Measurements from ENCODE around the gene TIAM1. TPM values are rescaled to one million over a fixed set of nuclear protein-coding genes. Genes with fewer than 3 reads are reported as not detected.

The TIAM1 gene
- total RNA-seq, 2 donors from 2014 or later = 23.4 to 63.4 TPM

DNA sequence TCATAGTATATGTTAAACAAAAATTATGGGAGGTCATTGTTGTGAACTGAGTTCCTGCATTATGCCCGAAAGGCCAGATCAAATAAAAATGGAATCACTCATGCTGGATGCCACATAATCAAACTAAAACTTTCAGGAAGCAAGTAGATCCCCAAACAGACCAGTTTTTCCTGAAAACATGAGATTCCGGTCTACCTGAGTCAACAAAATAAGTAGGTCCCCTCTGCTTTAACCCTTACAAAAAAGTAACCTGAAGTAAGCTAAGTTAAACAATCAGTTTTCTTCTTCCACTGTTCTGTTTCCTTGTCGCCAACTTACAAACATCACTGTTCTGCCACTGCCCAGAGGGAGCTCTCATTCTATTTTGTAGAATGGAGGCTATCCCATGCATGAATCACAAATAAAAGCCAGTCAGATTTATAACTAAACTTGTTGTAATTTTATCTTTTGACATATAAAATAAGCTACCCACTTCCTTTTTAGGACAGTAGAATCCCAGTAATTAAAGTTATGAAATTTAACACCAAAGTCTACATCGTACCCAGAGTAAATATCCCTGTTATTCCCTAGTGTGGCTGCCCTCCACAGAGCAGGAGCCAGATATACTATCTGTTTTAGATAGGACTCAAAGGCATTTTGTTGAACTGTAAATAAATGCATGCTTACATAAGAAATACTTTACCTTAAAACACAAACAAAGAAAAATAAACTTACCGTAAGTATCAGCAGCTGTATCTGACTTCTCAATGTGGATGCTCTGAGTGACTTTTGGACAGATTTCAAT lies 149.4 kb downstream of the TIAM1 start:
- peaks cover 70% of the 10 kb centered on the region for H3K36me3 Mint-ChIP-seq (ENCODE audit: low read depth)
- peaks cover 33% of the 10 kb centered on the region for H3K4me1 Mint-ChIP-seq
- H3K27me3 Mint-ChIP-seq = no peaks in the 10 kb centered on the region
- H3K27ac Mint-ChIP-seq = peak overlapping the region; percentile 83
- H3K9me3 Mint-ChIP-seq = no peaks in the 10 kb centered on the region
- ATAC-seq (replicated peaks) = no peak
- H3K4me3 Mint-ChIP-seq = peak overlapping the region; percentile 68

DNA sequence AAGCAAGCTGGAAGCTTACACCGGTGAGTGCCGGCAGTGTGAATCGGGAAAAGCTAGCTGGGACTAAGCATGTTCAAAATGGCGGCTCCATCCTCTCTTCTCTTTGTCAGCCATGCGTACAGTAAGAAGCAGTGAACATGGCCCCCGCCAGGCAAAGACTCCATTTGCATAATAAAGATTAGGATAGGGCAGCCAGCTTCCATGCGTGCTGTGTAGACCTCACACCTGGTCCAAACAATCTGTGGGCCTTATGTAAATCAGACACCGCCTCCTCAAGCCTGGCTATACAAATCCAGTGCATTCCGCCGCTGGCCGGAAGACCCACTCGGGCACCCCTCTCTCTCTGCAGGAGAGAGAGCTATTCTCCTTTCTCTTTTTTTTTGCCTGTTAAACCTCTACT lies 150.3 kb downstream of the TIAM1 start:
- H3K27ac Mint-ChIP-seq = peak overlapping the region; percentile 46
- no peak for ATAC-seq (replicated peaks)
- no peaks in the 10 kb centered on the region for H3K9me3 Mint-ChIP-seq
- H3K27me3 Mint-ChIP-seq = no peaks in the 10 kb centered on the region
- peaks cover 71% of the 10 kb centered on the region for H3K36me3 Mint-ChIP-seq (ENCODE audit: low read depth)
- H3K4me1 Mint-ChIP-seq = peaks cover 34% of the 10 kb centered on the region
- peak overlapping the region; percentile 68 for H3K4me3 Mint-ChIP-seq

DNA sequence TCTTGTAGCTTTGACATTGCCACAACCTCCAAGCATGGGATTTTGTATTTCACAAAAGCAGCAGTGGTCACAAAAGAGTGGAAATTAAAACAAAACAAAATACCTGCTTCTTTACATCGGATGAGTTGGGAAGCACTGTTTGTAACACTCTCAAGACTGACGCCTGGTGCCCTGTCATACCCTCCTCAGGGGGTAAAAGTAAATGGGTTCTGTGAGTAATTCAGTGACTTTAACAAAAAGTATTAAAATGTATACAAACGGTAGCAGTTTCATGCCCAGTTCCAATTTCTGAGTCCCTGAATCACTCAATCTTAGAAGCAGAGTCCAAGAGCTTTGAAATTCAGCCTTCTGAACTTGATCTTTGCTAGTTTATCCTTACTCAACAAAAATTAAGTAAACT lies 152.5 kb downstream of the TIAM1 start:
- ATAC-seq (replicated peaks) = peak; percentile 79
- H3K4me1 Mint-ChIP-seq = peaks cover 44% of the 10 kb centered on the region
- no peaks in the 10 kb centered on the region for H3K27me3 Mint-ChIP-seq
- H3K9me3 Mint-ChIP-seq = no peaks in the 10 kb centered on the region
- peaks cover 88% of the 10 kb centered on the region for H3K36me3 Mint-ChIP-seq (ENCODE audit: low read depth)
- peak overlapping the region; percentile 84 for H3K4me3 Mint-ChIP-seq
- H3K27ac Mint-ChIP-seq = peak overlapping the region; percentile 73

DNA sequence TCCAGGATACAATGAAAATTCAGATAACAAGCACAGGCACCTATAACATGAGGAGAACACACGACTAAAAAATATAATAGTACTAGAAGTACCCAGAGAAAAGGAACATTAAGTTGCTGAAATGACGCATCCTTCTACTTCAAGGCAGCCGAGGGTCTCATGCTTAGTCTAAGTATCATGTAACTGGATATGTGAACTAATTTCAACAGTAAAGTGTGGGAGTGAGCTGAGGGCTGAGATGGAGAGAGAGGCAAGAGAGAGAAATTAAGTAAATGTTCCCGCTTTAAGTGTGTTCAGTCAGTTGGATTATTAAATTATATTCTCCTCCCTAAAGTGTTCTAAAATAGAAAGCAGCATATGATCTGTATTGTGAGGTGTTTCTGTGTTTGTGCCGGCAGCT lies 153.5 kb downstream of the TIAM1 start:
- Mint-ChIP-seq H3K27ac (peak overlapping the region; percentile 73), H3K27me3 (no peaks in the 10 kb centered on the region), H3K36me3 (ENCODE audit: low read depth) (peaks cover 91% of the 10 kb centered on the region), H3K9me3 (no peaks in the 10 kb centered on the region), H3K4me3 (peak overlapping the region; percentile 84), H3K4me1 (peaks cover 41% of the 10 kb centered on the region)
- peak; percentile 11 for ATAC-seq (replicated peaks)

DNA sequence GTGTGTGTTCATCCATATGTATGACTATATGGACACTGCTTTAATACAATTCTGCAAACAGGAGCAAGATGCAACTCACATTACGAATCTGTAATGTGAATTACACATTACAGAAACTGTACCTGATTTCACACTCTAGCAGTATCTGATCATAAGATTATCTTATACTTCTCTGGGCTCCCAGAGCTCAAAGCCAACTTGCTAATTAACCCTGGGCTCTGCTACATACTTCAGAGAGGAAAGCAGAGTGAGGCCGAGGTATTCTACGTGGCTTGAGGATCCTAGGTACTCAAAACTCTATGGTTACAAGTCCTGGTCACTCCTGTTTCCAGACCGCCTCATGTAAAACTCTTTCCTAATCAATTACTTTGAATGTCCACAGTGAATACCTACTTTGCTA lies 156.6 kb downstream of the TIAM1 start:
- peaks cover 52% of the 10 kb centered on the region for H3K4me1 Mint-ChIP-seq
- peaks cover 83% of the 10 kb centered on the region for H3K36me3 Mint-ChIP-seq (ENCODE audit: low read depth)
- H3K27me3 Mint-ChIP-seq = no peaks in the 10 kb centered on the region
- H3K9me3 Mint-ChIP-seq = no peaks in the 10 kb centered on the region
- ATAC-seq (replicated peaks) = no peak
- H3K27ac Mint-ChIP-seq = peak overlapping the region; percentile 87
- peak overlapping the region; percentile 84 for H3K4me3 Mint-ChIP-seq

DNA sequence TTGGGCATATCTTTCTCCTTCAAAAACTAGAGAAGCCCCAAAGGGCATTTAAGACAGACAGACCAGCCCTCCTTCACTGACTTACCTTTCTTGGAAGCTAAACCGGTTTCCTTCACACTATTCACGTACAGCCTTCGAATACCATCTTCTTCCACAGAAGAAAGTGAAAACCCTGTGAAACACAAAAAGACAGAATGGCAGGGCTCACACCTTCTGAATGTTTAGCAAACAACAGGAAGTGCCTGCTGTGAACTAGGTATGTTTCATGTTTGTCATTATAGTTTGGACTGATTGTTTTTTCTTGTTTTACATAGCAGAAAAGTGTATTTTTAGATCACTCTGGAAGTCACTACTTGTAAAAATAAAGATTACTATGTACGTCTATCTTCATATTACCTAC lies 157.1 kb downstream of the TIAM1 start:
- Mint-ChIP-seq H3K4me1 (peaks cover 56% of the 10 kb centered on the region), H3K36me3 (ENCODE audit: low read depth) (peaks cover 83% of the 10 kb centered on the region), H3K9me3 (no peaks in the 10 kb centered on the region), H3K27me3 (no peaks in the 10 kb centered on the region), H3K4me3 (peak overlapping the region; percentile 84), H3K27ac (peak overlapping the region; percentile 87)
- ATAC-seq (replicated peaks) = no peak

DNA sequence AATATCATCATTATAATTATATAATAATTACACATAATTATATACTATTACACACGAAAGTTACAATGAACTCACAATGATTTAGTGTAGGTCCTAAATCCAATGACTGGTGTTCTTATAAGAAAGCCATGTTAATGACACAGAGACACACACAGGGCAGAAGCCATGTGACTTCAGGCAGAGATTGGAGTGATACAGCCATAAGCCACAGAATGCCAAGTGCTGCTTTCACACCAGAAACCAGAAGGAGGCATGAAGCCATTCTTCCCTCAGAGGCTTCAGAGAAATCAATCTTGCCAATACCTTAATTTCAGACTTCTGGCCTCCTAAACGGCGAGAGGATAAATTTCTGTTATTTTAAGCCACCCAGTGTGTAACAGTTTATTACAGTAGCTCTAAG lies 158.4 kb downstream of the TIAM1 start:
- H3K27me3 Mint-ChIP-seq = no peaks in the 10 kb centered on the region
- ATAC-seq (replicated peaks) = peak; percentile 16
- H3K9me3 Mint-ChIP-seq = no peaks in the 10 kb centered on the region
- peak overlapping the region; percentile 84 for H3K4me3 Mint-ChIP-seq
- peaks cover 53% of the 10 kb centered on the region for H3K4me1 Mint-ChIP-seq
- H3K27ac Mint-ChIP-seq = peak overlapping the region; percentile 73
- peaks cover 83% of the 10 kb centered on the region for H3K36me3 Mint-ChIP-seq (ENCODE audit: low read depth)

DNA sequence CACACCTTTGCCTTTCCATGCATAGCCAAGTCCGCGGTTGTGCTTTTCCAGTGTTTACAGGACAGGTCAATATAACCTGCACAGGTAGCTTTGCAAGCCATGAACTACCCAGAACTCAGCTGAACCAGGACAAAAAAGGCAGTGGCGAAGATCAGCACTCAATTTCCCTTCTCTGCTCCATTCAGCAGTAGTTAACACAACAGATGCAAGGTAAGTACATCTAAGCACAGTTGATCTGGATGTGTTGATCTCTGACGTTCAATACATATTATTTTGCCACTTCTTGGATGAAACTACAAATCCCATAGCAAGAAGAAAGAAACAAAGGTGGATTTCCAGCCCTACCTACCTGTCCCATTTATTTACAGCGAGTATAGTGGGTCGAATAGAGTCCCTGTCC lies 159.2 kb downstream of the TIAM1 start:
- Mint-ChIP-seq H3K27ac (peak overlapping the region; percentile 95), H3K27me3 (no peaks in the 10 kb centered on the region), H3K4me1 (peaks cover 48% of the 10 kb centered on the region), H3K9me3 (no peaks in the 10 kb centered on the region), H3K36me3 (ENCODE audit: low read depth) (peaks cover 83% of the 10 kb centered on the region), H3K4me3 (peak overlapping the region; percentile 84)
- ATAC-seq (replicated peaks) = no peak

DNA sequence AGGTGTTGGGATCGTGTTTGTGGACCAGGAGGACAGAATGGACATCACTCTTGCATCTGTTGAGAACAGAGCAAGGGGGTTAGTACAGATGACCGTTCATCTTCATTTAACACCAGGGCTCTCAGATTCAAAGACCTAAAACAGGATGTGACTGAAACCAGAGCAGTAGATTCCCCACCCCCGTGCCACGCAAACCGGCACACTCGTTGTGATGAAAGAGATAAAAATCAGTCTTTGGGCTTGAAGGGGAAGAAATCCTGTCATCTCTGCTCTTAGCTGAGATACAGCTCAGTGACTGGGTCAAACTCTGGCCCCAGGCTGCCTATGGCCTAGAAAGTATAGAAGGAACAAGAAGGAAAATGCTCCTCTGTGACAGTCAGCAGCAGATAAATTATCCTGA lies 159.6 kb downstream of the TIAM1 start:
- ATAC-seq (replicated peaks) = peak; percentile 70
- Mint-ChIP-seq H3K36me3 (ENCODE audit: low read depth) (peaks cover 83% of the 10 kb centered on the region), H3K9me3 (no peaks in the 10 kb centered on the region), H3K27me3 (no peaks in the 10 kb centered on the region), H3K4me1 (peaks cover 44% of the 10 kb centered on the region), H3K27ac (peak overlapping the region; percentile 95), H3K4me3 (peak overlapping the region; percentile 84)

DNA sequence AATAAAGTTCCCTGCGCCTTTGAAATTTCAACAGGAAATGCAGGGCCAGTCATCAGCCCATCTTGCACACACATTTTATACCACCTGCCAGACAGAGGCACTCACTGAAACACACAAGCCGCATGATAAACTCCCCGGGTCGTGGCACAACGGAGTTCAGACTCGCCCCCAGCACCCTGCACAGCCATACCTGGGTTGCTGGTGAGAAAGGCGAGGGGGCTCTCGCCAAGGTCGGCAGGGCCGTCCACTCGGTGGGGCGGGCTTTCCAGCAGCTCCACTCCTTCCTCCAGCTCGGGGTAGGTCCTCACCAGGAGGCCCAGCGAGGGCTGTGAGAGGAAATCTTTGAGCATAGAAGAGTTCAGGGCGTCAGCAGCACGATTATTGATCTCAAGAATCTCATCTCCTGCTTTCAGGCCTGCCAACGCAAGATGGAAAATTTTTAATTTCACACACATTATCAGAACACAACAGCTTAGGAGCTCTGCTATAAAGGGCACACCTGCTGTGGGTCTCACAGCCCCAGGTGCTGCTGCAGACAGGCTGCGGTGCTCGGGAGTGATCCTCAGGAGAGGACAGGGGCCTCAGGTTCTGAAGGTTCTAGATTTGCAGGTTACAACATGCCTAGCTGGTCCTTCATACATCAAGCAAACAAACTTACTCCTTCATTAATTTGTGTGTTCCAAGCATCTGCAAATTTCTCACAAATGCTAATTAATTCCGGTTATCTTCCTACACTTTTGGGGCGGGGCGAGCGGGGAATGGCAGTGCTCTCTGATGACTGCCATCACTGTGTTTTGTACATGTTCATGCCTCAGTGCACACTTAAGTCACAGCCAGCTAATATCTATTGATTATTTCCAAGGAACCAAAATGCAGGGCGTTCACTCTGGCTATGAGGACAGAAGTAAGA lies 161.6 kb downstream of the TIAM1 start:
- ATAC-seq (replicated peaks) = peak; percentile 55
- Mint-ChIP-seq H3K27ac (peak overlapping the region; percentile 98), H3K4me3 (peak overlapping the region; percentile 97), H3K27me3 (no peaks in the 10 kb centered on the region), H3K4me1 (peaks cover 43% of the 10 kb centered on the region), H3K36me3 (ENCODE audit: low read depth) (peaks cover 89% of the 10 kb centered on the region), H3K9me3 (no peaks in the 10 kb centered on the region)

DNA sequence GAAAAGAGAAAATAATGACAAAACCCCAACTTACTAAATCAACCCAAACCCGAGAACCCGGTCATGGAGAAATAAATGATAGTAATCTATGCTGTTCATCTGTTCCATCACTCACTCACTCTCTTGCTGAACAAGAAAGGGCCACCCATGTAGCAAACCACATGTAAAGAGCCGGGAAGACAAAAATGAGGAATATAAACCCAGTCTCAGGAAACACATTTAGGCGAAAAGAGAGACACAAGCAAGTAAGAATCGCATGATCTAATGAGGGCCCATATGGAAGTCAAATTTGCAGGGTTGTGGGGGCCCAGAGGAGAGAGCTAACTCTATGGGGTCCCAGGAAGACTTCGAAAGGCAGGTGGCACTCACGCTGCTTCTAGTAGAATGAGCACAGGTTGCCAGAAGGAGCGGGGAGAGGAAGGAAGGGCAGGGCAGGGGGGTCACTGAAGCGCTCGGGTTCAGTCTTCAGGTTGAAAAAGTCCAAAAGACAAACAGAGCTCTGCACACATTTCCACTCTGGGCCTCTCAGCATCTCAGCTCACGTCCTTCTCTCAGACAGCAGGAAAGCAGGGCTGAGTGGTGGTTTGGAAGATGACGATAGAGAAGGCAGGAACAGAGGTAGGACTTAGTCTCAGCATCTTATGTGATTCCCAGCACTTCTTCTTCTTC lies 162.8 kb downstream of the TIAM1 start:
- Mint-ChIP-seq H3K4me1 (peaks cover 44% of the 10 kb centered on the region), H3K4me3 (peak overlapping the region; percentile 97), H3K27ac (peak overlapping the region; percentile 98), H3K9me3 (no peaks in the 10 kb centered on the region), H3K27me3 (no peaks in the 10 kb centered on the region), H3K36me3 (ENCODE audit: low read depth) (peaks cover 90% of the 10 kb centered on the region)
- no peak for ATAC-seq (replicated peaks)

DNA sequence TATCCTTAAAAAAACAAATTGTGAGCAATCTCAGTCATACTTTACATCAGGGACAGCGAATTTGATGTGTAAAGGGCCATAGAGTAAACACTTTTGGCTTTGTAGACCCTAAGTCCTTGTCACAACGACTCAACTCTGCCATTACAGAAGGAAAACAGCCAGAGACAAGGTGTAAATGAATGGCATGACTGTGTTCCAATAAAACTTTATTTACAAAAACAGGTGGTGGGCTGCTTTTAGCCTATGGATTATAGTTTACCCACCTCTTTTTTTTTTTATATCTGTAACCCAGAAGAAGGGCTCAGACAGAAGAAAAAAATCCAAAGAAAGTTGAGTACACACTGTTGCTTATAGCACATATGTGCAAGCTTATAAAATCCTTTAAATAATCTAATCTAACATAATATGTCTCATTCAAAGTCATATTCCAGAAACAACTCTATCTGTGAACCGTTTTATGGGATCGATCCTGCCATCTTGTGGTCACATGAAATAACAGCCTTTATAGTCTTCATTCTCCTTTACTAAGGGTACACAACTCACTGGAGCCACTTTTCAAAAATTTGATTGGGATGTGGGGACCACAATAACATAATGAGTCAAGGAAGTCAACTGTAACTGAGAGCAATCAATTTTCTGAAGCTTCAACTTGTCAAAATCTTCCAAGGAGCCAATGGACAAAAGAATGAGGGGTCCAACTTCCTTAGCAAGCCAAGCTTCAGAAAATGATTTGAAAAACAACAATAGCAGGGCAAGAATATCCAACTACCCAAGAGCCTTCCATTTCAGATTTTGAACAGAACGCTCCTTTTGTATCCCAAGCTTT lies 163.6 kb downstream of the TIAM1 start:
- Mint-ChIP-seq H3K27ac (peak overlapping the region; percentile 98), H3K9me3 (no peaks in the 10 kb centered on the region), H3K27me3 (no peaks in the 10 kb centered on the region), H3K36me3 (ENCODE audit: low read depth) (peaks cover 91% of the 10 kb centered on the region), H3K4me1 (peaks cover 44% of the 10 kb centered on the region), H3K4me3 (peak overlapping the region; percentile 97)
- no peak for ATAC-seq (replicated peaks)

DNA sequence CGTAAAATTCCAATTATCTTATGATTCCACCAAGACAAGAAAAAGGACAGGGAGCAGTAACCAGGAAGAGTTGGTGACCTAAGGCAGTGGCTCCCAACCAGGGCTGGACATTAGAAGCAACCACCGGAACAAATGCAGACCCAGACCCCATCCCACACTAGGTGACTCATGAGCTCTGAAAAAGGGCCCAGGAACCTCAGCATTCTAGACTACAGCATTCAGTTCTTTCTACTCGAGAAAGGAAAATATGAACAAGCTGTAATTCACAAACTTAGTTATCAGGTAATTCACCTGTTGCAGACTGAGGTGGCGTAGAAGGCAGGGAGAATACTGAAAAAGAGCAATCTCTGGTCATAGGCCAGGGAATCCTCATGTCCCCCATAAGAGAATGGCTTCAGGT lies 167.3 kb downstream of the TIAM1 start:
- Mint-ChIP-seq H3K4me1 (peaks cover 39% of the 10 kb centered on the region), H3K27ac (peak overlapping the region; percentile 37), H3K4me3 (peak overlapping the region; percentile 80), H3K27me3 (no peaks in the 10 kb centered on the region), H3K36me3 (ENCODE audit: low read depth) (peaks cover 98% of the 10 kb centered on the region), H3K9me3 (no peaks in the 10 kb centered on the region)
- peak; percentile 68 for ATAC-seq (replicated peaks)
